Parathyroid adenoma (tissue), 2 donors: ENCODE results near the gene CDK5RAP1.
"Not testable (repeated sequence)": the region's sequence is repeated elsewhere in the genome, so short reads cannot be mapped to it uniquely, and the experiment has no call there.

Source experiments
- H2AFZ ChIP-seq: fragments of 300-600 bp; sonication (generic); one replicate; pipeline ENCODE4 v1.7.0; 2017; ENCODE audit warnings: antibody characterized with exemption, mild to moderate bottlenecking
- H3K27ac ChIP-seq: fragments of 300-600 bp; sonication (generic); one replicate; pipeline ENCODE4 v1.7.0; 2017
- H3K27me3 ChIP-seq: fragments of 300-600 bp; sonication (generic); one replicate; pipeline ENCODE4 v1.7.0; 2017; ENCODE audit warnings: low read length; ENCODE audit not compliant: control insufficient read depth, insufficient read depth
- H3K36me3 ChIP-seq: fragments of 300-600 bp; sonication (generic); one replicate; pipeline ENCODE4 v1.7.0; 2017; ENCODE audit warnings: low read length; ENCODE audit not compliant: control insufficient read depth, insufficient read depth
- H3K4me1 ChIP-seq: fragments of 300-600 bp; sonication (generic); one replicate; pipeline ENCODE4 v1.7.0; 2017; ENCODE audit warnings: control low read depth
- H3K4me2 ChIP-seq: fragments of 300-600 bp; sonication (generic); one replicate; pipeline ENCODE4 v1.7.0; 2017; ENCODE audit warnings: low read length
- H3K4me3 ChIP-seq: fragments of 300-600 bp; sonication (generic); one replicate; pipeline ENCODE4 v1.7.0; 2017; ENCODE audit warnings: low read depth, low read length
- H3K79me2 ChIP-seq: fragments of 300-600 bp; sonication (generic); one replicate; pipeline ENCODE4 v1.7.0; 2017; ENCODE audit warnings: control low read depth
- H3K9ac ChIP-seq: fragments of 300-600 bp; sonication (generic); one replicate; pipeline ENCODE4 v1.7.0; 2017; ENCODE audit warnings: mild to moderate bottlenecking
- H3K9me3 ChIP-seq: fragments of 300-600 bp; sonication (generic); one replicate; pipeline ENCODE4 v1.7.0; 2017; ENCODE audit warnings: low read length; ENCODE audit not compliant: control insufficient read depth
- CTCF ChIP-seq: fragments of 300-600 bp; sonication (generic); IDR thresholded peaks from one replicate; pipeline ENCODE4 v1.7.0; 2017; ENCODE audit warnings: antibody characterized with exemption, mild to moderate bottlenecking
- donor health status: primary hyperparathyroidism.

Gene CDK5RAP1

DNA sequence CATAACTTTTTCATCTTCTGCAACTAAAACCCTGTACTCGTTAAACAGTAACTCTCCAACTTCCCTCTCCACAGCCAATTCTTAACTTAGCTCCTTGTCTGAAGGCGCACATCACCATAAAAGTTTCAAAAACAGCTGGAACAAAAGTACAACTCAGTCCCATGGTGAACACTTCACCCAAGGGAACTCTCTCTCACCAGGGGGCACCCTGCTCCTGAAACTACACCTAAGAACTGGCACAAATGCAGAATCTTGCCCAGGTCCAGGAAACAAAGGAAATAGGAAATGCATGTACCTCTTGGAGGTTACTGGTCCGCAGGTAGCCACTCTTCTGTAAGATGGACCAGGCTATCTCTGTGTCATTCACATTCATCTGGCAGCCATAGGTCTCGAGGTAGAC, 6.6 kb downstream of the CDK5RAP1 start:
- no peak overlapping the region for H3K4me2 ChIP-seq
- H3K9me3 ChIP-seq, result no peaks in the 10 kb centered on the region
- TF ChIP-seq CTCF, result no peak
- H3K27me3 ChIP-seq, result no peaks in the 10 kb centered on the region
- no peak overlapping the region for H2AFZ ChIP-seq
- no peaks in the 10 kb centered on the region for H3K4me1 ChIP-seq
- H3K27ac ChIP-seq, result no peak overlapping the region
- H3K9ac ChIP-seq, result no peak overlapping the region
- H3K79me2 ChIP-seq, result no peaks in the 10 kb centered on the region
- H3K36me3 ChIP-seq, result no peaks in the 10 kb centered on the region
- no peak overlapping the region for H3K4me3 ChIP-seq

DNA sequence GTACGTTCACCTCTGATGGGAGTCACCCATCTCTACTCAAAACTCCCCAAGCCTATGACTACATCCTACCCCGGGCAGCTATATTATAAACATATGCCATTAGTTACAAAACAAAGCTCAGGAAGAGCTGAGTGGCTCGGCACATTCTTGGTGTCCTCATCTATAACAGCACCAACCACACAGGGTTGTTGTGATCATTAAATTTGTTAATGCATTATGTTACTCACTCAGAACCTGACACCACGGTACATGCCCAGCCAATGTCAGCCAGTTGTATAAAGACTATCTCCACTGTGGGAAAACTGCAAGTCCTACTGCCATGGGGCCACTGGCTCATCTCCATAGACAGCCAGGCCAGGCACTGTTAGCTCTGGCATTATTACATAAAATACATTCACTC, 7.7 kb downstream of the CDK5RAP1 start:
- H3K4me2 ChIP-seq, result no peak overlapping the region
- no peaks in the 10 kb centered on the region for H3K27me3 ChIP-seq
- no peak overlapping the region for H3K27ac ChIP-seq
- H3K4me1 ChIP-seq, result no peaks in the 10 kb centered on the region
- H3K9me3 ChIP-seq, result no peaks in the 10 kb centered on the region
- no peak overlapping the region for H3K4me3 ChIP-seq
- TF ChIP-seq CTCF, result no peak
- H3K79me2 ChIP-seq, result no peaks in the 10 kb centered on the region
- H3K36me3 ChIP-seq, result no peaks in the 10 kb centered on the region
- no peak overlapping the region for H2AFZ ChIP-seq
- H3K9ac ChIP-seq, result no peak overlapping the region

DNA sequence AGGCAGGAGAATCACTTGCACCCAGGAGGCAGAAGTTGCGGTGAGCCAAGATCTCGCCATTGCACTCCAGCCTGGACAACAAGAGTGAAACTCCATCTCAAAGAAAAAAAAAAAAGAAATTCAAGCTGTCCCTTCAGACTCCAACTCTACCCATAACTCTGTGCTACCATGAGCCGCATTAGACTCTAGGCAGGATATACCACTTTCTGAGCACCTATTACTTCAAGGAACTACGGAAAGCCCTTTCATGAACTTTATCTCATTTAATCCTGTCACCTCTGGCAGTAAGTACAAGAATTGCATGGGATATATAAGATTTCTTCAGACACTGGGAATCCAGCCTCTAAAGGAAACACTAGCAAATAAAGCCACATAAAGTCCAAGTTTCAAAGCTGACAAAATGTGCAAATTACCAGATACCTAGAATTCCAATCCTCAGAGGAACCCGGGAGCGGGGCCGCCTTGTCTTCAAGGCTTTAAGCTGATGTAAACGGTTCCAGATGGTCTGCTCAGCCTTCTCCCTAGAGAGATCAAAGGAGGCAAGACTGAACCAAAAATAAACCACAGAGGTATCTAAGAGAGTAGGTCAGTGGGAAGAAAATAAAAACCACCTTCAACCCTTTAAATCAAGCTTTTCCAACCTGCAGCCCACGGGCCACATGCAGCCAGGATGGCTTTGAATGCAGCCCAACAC, 9.4 kb downstream of the CDK5RAP1 start:
- H3K9me3 ChIP-seq, result no peaks in the 10 kb centered on the region
- H3K4me3 ChIP-seq, result no peak overlapping the region
- H3K36me3 ChIP-seq, result no peaks in the 10 kb centered on the region
- H3K27ac ChIP-seq, result no peak overlapping the region
- no peak for TF ChIP-seq CTCF
- H3K79me2 ChIP-seq, result no peaks in the 10 kb centered on the region
- no peaks in the 10 kb centered on the region for H3K27me3 ChIP-seq
- no peak overlapping the region for H3K9ac ChIP-seq
- H3K4me1 ChIP-seq, result no peaks in the 10 kb centered on the region
- H3K4me2 ChIP-seq, result no peak overlapping the region
- H2AFZ ChIP-seq, result no peak overlapping the region

- H3K4me2 ChIP-seq, H3K4me1 ChIP-seq, H2AFZ ChIP-seq, H3K79me2 ChIP-seq, H3K36me3 ChIP-seq, H3K27ac ChIP-seq, H3K4me3 ChIP-seq, H3K27me3 ChIP-seq, H3K9ac ChIP-seq, H3K9me3 ChIP-seq: not testable (repeated sequence)
Observed at GRCh38 chr20:33389326-33389725, 12.0 kb downstream of the CDK5RAP1 start.

GRCh38 chr20:33388268-33388667, 13.1 kb downstream of the CDK5RAP1 start:
- Histone ChIP-seq H3K79me2 (no peaks in the 10 kb centered on the region), H3K9ac (no peak overlapping the region), H3K4me2 (no peak overlapping the region), H3K4me3 (no peak overlapping the region), H2AFZ (no peak overlapping the region), H3K27ac (no peak overlapping the region), H3K36me3 (no peaks in the 10 kb centered on the region), H3K9me3 (no peaks in the 10 kb centered on the region), H3K27me3 (no peaks in the 10 kb centered on the region), H3K4me1 (no peaks in the 10 kb centered on the region)
- no peak for TF ChIP-seq CTCF
